GM19193 (cell line): ENCODE measurements around the gene ARID5B.

Source experiments
- POLR2A ChIP-seq: IDR thresholded peaks from 4 replicates; pipeline ENCODE4 v1.6.1; 2011; ENCODE audit not compliant: insufficient read depth, insufficient read length; ENCODE audit errors: extremely low read depth

The ARID5B gene

DNA sequence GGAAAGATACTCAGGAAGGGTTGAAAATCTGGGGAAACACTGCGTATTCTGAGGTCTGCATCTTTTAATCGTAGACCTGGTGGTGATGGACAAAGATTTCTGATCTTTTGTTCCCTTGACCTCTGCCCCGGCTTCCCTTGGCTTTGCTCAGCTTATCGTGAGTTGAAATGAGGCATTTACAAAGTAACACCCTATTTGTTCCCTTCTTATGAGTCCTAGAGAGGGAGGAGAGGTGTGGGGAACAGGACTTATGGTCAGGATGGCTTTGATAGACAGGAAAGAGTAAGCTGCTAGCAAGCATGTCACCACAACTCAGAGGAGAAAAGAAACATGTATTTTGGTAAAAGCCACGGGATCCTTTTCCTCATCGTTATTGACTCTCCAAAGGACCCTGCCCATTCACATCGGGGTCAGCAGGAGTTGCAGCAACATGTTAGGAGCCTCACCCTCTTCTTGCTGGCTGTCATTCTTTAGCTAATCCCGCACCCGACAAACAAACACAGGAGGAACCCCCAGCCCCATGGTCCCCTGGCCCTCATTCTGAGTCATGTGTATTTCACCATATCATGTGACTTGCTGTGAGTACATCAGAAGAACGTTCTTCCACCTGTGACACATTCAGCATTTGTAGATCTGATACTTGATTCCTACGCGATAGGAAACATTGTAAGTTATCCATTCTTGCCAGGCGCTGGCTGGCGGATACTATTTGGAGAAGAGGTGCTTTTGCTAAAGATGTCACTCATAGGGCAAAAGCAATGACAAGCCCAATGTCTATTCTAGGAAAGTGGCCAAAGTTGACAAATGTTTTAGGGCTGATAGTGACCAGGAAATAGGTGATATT lies 197.0 kb downstream of the ARID5B start:
- TF ChIP-seq POLR2A = no peak

DNA sequence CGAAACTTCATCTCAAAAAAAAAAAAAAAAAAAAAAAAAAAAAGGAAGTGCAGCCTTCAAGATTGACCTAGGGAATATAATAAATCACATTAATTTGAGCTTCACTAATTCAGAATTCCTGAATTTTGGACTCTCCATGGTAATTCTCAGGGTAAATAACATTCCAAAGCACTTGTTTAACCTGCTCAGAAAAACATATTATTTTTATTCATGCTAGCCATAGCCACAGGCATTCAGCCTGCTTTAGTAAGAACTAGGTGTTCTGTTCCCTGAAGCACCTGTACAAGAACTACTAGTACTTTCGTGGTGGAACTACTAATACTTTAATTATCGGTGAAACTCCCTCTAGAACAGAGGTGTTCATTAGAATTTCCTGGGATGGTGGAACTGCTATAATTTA lies 197.8 kb downstream of the ARID5B start:
- no peak for TF ChIP-seq POLR2A

DNA sequence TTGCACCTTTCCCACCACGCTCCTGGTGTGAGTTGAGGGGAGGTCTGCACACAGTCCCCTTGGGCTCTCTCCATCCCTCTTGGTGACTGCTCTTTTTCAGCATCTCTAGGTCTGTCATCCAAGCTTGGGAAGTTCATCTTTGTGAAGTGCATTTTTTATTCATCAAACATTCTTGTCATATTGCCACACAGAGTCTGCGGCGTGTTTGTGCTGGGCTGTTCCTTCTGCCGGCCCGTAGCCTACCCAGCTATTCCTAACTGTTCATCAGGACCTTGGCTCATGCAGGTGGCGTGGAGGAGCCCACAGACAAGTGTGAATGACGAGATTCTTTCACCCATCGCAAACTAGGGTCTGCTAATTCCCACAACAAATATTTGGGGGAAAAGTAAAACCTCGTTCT lies 202.4 kb downstream of the ARID5B start:
- TF ChIP-seq POLR2A = no peak

DNA sequence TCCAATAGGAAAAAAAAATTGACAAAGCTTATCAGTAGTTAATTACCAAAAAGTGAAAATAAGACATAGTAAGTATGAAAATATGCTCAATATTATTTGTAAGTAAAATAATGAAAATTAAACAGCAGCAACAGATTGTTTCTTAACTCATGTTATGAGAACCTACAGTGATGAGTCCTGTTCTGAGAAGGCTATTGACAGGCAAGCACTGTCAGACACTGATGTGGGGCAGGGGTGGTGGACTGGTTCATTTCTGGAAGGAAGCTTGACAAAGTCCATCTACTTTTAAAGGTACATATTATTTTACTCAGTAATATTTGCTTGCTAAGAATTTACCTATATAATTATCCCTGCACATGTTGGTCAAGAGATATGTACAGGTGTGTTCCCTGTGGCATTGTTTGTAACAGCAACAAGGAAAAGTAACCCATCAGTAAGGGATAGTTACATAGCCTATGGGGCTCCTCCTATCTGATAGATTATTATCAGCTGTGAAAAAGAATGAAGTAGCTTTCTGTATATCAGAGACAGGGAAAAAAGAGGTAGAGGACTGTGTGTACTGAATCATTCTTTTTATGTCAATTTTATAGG lies 205.5 kb downstream of the ARID5B start:
- no peak for TF ChIP-seq POLR2A

GRCh38 chr10:62108759-62109586 lies 207.5 kb downstream of the ARID5B start:
- no peak for TF ChIP-seq POLR2A

GRCh38 chr10:62109587-62110293 lies 208.2 kb downstream of the ARID5B start:
- no peak for TF ChIP-seq POLR2A

- TF ChIP-seq POLR2A = no peak
Observed at GRCh38 chr10:62112300-62112699, 210.8 kb downstream of the ARID5B start.

GRCh38 chr10:62112963-62113362 lies 211.5 kb downstream of the ARID5B start:
- no peak for TF ChIP-seq POLR2A

DNA sequence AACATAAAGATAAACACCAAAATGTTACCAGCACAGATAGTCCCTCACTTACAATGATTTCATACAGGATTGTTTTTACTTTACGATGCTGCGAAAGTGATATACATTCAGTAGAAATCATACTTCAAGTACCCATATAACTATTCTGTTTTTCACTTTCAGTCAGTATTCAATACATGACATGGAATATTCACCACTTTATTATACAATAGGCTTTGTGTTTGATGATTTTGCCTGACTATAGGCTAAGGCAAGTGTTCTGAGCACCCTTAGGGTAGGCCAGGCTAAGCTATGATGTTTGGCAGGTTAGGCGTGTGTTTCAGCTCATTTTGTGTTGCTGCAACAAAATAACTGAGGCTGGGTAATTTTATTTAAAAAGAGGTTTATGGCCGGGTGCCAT lies 212.2 kb downstream of the ARID5B start:
- TF ChIP-seq POLR2A = no peak

DNA sequence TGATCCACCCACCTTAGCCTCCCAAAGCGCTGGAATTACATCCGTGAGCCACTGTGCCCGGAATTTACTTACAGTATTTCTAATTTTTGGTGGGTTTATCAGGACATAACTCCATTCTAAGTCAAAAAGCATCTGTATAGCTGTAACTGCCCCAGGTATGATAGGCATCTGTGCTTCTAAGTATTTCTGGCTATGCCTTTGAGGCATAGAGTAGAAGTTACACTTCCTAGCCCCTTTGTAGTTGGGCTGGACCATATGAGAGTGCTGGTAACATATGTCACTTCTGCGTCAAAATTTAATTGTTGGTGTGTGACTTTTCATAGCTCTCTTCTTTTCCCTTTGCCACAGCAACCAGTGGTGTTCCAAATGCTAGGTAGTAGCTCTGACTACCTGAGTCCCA lies 213.8 kb downstream of the ARID5B start:
- TF ChIP-seq POLR2A = no peak

DNA sequence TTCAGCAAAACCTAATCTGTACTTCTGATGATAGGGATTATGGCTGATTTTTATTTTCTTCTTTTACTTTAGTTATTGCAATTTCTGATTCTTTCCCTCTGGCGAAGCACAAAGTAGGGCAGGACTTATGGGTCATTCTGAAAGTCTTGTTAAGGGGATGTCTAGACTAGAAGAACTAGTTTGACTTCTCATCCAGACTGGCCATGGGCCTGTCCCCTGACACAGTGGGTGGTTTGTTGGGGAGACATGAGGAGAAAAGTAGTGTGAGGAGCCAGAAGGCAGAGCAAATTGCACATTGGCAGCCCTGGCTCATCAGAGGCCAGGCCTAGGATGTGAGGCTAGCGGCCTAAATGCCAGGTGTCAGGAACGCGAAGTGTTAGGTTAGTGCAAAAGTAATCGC lies 214.3 kb downstream of the ARID5B start:
- no peak for TF ChIP-seq POLR2A

DNA sequence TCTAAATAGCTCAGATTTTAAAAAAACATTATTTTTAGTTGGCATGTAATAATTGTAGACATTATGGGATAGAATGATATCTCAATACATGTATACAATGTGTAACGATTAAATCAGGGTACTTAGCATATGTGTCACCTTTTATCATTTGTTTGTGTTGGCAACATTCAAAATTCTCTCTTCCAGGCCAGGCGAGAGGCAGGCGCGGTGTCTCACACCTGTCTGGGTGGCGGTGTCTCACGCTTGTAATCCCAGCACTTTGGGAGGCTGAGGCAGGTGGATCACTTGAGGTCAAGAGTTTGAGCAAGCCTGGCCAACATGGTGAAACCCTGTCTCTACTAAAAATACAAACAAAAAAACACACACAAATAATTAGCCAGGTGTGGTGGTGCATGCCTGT lies 215.4 kb downstream of the ARID5B start:
- TF ChIP-seq POLR2A = no peak

- no peak for TF ChIP-seq POLR2A
Observed at GRCh38 chr10:62121187-62121530, 219.7 kb downstream of the ARID5B start.

GRCh38 chr10:62127975-62128374 lies 226.5 kb downstream of the ARID5B start:
- no peak for TF ChIP-seq POLR2A

GRCh38 chr10:62130948-62131347 lies 229.4 kb downstream of the ARID5B start:
- no peak for TF ChIP-seq POLR2A
